HPDE6-E6E7 (cell line): ENCODE data around the gene WASF3.
"Not testable (repeated sequence)": the region's sequence is repeated elsewhere in the genome, so short reads cannot be mapped to it uniquely, and the experiment has no call there.

ENCODE experiments used
- DNase-seq: peaks from one replicate; pipeline ENCODE4 v3.0.0; 2011; ENCODE audit warnings: missing footprints; ENCODE audit errors: extremely low spot score

Gene WASF3

GRCh38 chr13:26629260-26629825 lies 71.9 kb downstream of the WASF3 start:
- no peak for DNase-seq

GRCh38 chr13:26635634-26636033 lies 78.2 kb downstream of the WASF3 start:
- DNase-seq: not testable (repeated sequence)

- DNase-seq: not testable (repeated sequence)
These were observed 78.6 kb downstream of the WASF3 start for GRCh38 chr13:26636073-26636472.

GRCh38 chr13:26646603-26647002 lies 89.1 kb downstream of the WASF3 start:
- no peak for DNase-seq

GRCh38 chr13:26651234-26651633 lies 93.8 kb downstream of the WASF3 start:
- no peak for DNase-seq

GRCh38 chr13:26653310-26653709 lies 95.8 kb downstream of the WASF3 start:
- no peak for DNase-seq

GRCh38 chr13:26653842-26654241 lies 96.4 kb downstream of the WASF3 start:
- no peak for DNase-seq

- no peak for DNase-seq
These were observed 99.4 kb downstream of the WASF3 start for GRCh38 chr13:26656919-26657318.

- DNase-seq: no peak
These were observed 101.2 kb downstream of the WASF3 start for GRCh38 chr13:26658448-26659385.

GRCh38 chr13:26660185-26660584 lies 102.7 kb downstream of the WASF3 start:
- no peak for DNase-seq

- no peak for DNase-seq
These were observed 103.3 kb downstream of the WASF3 start for GRCh38 chr13:26660766-26661165.

GRCh38 chr13:26663791-26664190 lies 106.3 kb downstream of the WASF3 start:
- DNase-seq: no peak

- no peak for DNase-seq
These were observed 106.8 kb downstream of the WASF3 start for GRCh38 chr13:26664286-26664685.

GRCh38 chr13:26664876-26665275 lies 107.4 kb downstream of the WASF3 start:
- DNase-seq: no peak

- DNase-seq: no peak
These were observed 111.1 kb downstream of the WASF3 start for GRCh38 chr13:26668357-26669146.

GRCh38 chr13:26673890-26674289 lies 116.4 kb downstream of the WASF3 start:
- DNase-seq: no peak

GRCh38 chr13:26677156-26677555 lies 119.7 kb downstream of the WASF3 start:
- no peak for DNase-seq

- no peak for DNase-seq
These were observed 120.8 kb downstream of the WASF3 start for GRCh38 chr13:26678330-26678729.

GRCh38 chr13:26678796-26679195 lies 121.3 kb downstream of the WASF3 start:
- DNase-seq: no peak

- no peak for DNase-seq
These were observed 122.1 kb downstream of the WASF3 start for GRCh38 chr13:26679411-26680122.

GRCh38 chr13:26680123-26680450 lies 122.6 kb downstream of the WASF3 start:
- no peak for DNase-seq

GRCh38 chr13:26680572-26680971 lies 123.1 kb downstream of the WASF3 start:
- no peak for DNase-seq
